LNCAP (cell line): ENCODE data around the gene GUCA2A.

Source experiments
- TF ChIP-seq, protein P1 (sequence below): fragments of 450-650 bp; IDR thresholded peaks from 2 replicates; pipeline ENCODE4 v1.5.1; 2017; ENCODE audit warnings: mild to moderate bottlenecking

GUCA2A gene

DNA sequence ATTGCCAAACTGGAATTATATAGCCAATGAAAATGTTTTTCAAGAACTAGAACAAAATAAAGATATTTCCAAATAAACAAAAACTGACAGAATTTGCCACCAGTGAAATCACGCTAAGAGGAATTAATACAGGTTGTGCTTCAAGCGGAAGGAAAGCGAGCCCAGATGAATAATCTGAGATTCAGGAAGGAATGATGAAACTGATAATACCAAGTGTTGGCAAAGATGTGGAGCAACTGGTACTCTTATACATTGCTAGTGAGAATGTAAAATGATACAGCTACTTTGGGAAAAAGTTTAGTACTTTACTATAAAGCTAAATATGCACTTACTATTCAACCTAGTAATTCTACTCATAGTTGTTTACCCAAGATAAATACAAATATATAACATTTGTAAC, 42.1 kb downstream of the GUCA2A start:
- TF ChIP-seq, protein P1, sequence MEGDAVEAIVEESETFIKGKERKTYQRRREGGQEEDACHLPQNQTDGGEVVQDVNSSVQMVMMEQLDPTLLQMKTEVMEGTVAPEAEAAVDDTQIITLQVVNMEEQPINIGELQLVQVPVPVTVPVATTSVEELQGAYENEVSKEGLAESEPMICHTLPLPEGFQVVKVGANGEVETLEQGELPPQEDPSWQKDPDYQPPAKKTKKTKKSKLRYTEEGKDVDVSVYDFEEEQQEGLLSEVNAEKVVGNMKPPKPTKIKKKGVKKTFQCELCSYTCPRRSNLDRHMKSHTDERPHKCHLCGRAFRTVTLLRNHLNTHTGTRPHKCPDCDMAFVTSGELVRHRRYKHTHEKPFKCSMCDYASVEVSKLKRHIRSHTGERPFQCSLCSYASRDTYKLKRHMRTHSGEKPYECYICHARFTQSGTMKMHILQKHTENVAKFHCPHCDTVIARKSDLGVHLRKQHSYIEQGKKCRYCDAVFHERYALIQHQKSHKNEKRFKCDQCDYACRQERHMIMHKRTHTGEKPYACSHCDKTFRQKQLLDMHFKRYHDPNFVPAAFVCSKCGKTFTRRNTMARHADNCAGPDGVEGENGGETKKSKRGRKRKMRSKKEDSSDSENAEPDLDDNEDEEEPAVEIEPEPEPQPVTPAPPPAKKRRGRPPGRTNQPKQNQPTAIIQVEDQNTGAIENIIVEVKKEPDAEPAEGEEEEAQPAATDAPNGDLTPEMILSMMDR = no peak

DNA sequence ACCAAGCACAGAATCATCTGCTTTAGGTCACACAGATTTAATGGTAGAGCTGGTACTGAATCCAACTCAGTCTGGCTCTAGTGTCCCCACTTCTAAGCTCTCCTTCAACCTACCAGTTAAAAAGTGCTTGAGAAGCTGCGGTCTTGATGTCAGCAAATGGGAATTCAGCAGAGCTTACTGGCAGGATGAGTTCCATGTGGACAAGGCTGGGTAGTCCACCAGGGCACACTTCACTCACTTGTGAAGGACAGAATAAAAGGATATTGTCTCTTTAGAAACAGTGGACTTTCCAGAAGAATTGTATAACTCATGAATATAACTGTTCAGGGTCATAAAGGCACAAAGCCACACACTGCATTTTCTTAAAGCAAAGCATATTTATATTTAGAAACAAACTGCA, 46.4 kb downstream of the GUCA2A start:
- TF ChIP-seq, protein P1 = no peak

DNA sequence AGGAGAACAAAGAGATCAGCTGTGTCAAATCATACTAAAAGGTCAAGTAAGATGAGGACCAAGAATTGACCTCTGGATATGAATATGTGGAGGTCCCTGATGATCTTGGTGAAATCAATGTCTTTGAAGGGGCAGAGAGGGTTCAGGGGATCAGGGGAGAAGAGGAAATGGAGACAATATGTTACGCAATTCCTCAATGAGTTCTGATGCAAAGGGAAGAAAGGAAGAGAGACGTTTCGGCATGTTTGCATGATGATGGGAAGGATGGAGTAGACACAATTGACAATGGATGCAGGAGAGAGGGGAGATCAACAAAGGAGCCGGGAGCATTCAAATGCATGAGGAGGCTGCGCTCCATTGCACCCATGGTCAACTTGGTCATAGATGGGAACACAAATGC, 47.3 kb downstream of the GUCA2A start:
- TF ChIP-seq, protein P1 = no peak

DNA sequence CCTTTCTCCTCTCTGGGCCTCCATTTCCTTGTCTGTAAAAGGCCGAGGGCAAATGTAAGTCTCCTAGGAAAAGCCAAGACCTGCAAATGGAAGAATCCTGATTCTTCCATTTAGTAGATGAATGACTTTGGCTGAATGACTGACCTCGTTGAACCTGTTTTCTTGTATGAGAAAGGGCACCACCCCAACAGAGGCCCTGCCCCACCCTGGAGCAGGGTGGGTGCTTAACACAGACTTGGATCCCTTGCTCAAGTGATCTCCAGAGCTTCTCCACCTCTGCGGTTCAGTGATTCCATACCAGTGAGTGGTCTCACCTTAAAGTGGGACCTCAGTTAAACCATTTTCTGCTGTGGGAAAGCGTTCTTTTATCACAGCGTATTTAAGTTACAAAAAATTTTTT, 50.3 kb downstream of the GUCA2A start:
- TF ChIP-seq, protein P1 = no peak
